Fibroblast of pulmonary artery (primary cell): Measurements from ENCODE around the gene SNX14.

Source experiments
- DNase-seq: peaks from one replicate; pipeline ENCODE4 v3.0.0-alpha.2; 2010; ENCODE audit warnings: low read depth
- H3K4me3 ChIP-seq: replicated peaks from 2 replicates; pipeline ENCODE4 v1.5.1; 2011; ENCODE audit warnings: low read depth, mild to moderate bottlenecking, control low read depth, low read length, moderate library complexity
- TF ChIP-seq, protein P1 (sequence below): IDR thresholded peaks from 2 replicates; pipeline ENCODE4 v1.5.1; 2011; ENCODE audit warnings: mild to moderate bottlenecking, control low read depth, low read length, inconsistent platforms; ENCODE audit errors: missing control alignments

SNX14 gene

GRCh38 chr6:85490516-85491248 lies 103.0 kb downstream of the SNX14 start:
- peak; percentile 40 for DNase-seq
- no peak overlapping the region for H3K4me3 ChIP-seq
- TF ChIP-seq, protein P1, sequence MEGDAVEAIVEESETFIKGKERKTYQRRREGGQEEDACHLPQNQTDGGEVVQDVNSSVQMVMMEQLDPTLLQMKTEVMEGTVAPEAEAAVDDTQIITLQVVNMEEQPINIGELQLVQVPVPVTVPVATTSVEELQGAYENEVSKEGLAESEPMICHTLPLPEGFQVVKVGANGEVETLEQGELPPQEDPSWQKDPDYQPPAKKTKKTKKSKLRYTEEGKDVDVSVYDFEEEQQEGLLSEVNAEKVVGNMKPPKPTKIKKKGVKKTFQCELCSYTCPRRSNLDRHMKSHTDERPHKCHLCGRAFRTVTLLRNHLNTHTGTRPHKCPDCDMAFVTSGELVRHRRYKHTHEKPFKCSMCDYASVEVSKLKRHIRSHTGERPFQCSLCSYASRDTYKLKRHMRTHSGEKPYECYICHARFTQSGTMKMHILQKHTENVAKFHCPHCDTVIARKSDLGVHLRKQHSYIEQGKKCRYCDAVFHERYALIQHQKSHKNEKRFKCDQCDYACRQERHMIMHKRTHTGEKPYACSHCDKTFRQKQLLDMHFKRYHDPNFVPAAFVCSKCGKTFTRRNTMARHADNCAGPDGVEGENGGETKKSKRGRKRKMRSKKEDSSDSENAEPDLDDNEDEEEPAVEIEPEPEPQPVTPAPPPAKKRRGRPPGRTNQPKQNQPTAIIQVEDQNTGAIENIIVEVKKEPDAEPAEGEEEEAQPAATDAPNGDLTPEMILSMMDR, result no peak

- TF ChIP-seq, protein P1, result no peak
- no peak for DNase-seq
- H3K4me3 ChIP-seq, result no peak overlapping the region
These were observed 108.7 kb downstream of the SNX14 start for GRCh38 chr6:85484948-85485347.

DNA sequence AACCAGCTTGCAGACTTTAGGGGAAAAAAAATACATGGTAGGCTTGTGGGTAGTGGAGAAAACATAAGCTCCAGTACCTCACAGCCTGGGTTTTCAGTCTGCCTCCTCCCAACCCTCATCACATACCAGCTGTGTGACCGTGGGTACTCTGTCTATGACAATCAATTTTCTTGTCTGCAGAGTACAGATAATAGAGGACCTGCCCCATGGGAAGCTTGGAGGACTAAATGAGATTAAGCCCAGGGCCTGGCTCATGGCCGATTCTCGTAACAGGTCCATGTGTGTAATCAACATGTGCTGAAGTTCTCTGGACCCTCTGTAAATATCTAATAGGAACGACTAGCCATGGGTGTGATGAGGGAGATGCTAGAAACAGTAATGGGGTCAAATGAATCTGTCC lies 109.8 kb downstream of the SNX14 start:
- TF ChIP-seq, protein P1, result no peak
- DNase-seq, result no peak
- H3K4me3 ChIP-seq, result no peak overlapping the region

- TF ChIP-seq, protein P1, result no peak
- DNase-seq, result peak; percentile 85
- no peak overlapping the region for H3K4me3 ChIP-seq
These were observed 110.6 kb downstream of the SNX14 start for GRCh38 chr6:85482905-85483700.

DNA sequence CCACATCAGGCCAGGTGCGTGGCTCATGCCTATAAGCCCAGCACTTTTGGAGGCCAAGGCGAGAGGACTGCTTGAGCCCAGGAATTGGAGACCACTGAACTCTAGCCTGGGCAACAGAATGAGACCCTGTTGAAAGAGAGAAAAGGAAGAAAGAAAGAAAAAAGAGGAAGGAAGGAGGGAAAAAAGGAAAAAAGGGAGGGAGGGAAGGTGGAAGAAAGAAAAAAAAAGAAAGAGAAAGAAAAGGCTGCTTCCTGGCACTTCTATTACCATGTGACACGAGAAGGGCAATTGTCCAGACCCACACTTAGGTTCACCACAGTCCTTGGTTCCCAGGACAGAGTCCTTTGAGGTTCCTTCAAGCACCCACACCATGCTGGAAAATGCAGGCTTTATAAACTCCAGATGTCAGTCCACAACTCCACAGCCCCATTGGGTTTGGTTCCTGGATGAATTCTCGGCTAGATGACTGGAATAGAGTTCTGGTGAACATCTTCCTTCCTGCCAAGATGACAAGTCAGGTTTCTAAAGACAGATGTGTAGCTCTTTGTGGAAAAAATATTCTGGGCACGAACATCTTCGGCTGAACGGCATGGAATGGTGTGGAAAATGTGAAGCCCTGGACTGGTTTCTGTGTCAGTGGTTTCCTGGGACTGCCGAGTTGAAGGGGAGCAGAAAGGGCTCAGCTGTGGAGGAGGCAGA lies 111.3 kb downstream of the SNX14 start:
- H3K4me3 ChIP-seq, result no peak overlapping the region
- peak; percentile 31 for DNase-seq
- TF ChIP-seq, protein P1, result no peak

DNA sequence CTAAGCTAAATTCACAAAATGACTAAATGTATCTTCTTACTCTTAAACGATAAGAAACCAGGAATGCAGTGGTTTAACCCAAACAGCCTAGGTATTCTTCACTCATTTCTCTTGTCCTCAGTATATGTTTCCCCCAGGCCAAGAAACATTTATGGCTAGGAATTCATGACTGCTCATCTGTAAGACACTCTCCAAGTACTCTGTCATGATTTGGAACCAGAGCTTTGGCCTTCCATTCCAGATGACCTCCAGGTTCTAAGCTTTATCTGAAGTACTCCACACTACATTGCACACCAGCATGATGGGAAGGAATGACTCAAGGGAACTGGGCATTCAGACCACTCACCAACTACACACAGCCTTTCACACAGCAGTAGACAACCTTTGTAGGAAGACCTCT lies 114.5 kb downstream of the SNX14 start:
- TF ChIP-seq, protein P1, result no peak
- DNase-seq, result no peak

More for the DNA sequence above, 114.5 kb downstream of the SNX14 start:
- no peak overlapping the region for H3K4me3 ChIP-seq
